ENCODE measurements around the gene EFCAB8.
"Not testable (repeated sequence)": the region's sequence is repeated elsewhere in the genome, so short reads cannot be mapped to it uniquely, and the experiment has no call there.

EFCAB8 gene

GRCh38 chr20:32914031-32914430 lies 55.3 kb downstream of the EFCAB8 start:
- no peak for DNase-seq

GRCh38 chr20:32917191-32917950 lies 58.6 kb downstream of the EFCAB8 start:
- DNase-seq = no peak

DNA sequence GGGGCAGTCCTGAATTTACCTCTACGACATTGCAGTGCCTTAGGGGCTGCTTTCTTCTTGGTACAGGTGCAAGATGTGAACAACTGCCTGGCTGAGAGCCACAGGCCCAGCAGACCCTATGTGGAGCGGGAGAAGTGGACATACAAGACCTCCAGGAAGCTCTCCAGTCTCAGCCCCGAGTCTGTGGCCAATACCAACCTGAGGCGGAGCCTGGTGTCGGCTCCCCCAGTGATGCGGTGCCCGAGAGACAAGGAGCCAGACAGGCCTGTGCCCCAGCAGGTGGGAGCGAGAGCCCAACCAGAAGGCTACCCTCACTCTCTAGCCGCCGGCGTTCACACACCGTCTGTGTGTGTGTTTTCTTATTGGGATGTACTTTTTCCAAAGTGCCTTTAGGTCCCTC lies 59.6 kb downstream of the EFCAB8 start:
- DNase-seq = no peak

- no peak for DNase-seq
Observed at GRCh38 chr20:32918751-32919150, 60.0 kb downstream of the EFCAB8 start.

DNA sequence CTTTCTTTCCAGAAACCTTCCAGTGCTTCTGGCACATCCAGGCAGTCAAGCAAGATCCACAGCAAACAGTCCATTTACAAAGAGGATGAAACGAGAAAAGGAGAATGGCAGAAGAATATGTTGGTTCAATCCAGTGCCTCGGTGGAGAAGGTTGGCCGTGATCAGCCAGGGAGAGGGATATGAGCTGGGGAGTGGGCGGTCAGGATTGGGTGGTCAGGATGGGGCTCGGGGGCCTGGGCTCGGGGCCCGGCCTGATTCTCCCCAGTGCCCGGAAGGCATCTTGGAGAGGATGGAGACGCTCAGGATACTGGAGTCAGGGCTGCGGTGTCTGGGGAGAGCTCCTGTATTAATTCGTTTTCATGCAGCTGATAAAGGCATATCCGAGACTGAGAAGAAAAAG lies 61.3 kb downstream of the EFCAB8 start:
- DNase-seq = no peak

DNA sequence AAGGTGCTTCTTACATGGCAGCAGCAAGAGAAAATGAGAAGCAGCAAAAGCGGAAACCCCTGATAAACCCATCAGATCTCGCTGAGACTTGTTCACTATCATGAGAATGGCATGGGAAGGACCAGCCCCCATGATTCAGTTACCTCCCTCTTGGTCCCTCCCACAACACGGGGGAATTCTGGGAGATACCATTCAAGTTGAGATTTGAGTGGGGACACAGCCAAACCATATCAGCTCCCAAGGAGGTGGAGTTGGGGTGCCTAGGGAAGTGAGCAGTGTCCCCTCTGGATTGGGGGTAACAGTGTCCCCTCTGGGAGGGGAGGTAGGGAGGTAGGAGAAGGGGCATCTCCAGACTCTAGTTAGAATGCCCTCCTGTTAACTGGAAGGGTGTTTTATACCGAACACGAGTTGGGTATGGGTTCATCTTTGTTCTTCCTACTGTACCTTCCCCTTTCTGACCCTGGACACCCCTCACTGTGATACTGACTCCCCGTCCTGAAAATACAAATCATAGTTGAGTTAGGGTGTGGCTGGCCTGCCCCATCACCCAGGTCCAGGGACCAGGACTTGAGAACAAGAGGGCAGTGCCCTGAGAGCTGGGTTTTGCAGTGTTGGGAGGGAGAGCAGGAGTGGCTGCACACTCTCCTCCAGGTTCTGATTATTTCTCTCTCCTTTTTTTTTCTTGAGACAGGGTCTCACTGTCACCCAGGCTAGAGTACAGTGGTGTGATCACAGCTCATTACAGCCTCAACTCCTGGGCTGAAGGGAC lies 62.0 kb downstream of the EFCAB8 start:
- DNase-seq = no peak

DNA sequence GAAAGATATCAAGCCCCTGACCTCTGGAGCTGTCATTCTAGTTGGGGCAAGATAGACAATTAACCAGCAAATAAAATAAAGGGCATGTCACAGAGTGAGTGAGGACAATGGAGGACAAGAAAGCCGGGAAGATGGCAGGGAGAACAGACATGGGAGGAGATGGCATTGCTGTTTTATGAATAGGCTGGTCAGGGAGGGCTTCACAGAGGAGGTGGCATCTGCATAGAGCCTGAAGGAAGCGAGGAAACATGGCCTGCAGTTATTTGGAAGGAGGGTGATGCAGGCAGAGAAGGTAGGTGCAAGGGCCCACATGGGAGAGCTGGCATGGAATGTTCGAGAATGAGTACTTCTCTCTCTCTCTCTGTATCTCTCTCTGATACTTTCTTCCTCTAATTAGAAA lies 63.7 kb downstream of the EFCAB8 start:
- no peak for DNase-seq

DNA sequence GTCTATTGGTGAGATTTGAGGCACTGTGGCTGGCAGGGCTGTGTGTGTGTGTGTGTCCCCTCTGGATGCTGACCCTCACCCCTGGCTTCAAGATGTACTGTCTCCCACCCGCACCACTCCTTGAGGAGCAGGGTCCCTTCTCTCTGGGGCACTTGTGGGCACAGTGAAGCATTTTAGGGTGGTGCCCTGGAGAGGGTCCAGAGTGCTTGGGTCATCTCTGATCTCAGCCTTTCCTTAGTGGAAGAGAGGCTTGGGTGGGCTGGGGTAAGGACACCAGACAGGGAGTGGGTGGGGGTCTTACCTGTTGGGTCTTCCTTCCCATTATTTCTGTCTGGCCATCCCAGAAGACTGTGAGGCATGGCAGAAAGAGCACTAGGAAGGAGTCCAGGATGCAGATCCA lies 66.1 kb downstream of the EFCAB8 start:
- no peak for DNase-seq

- DNase-seq = no peak
Observed at GRCh38 chr20:32925481-32926196, 66.9 kb downstream of the EFCAB8 start.

DNA sequence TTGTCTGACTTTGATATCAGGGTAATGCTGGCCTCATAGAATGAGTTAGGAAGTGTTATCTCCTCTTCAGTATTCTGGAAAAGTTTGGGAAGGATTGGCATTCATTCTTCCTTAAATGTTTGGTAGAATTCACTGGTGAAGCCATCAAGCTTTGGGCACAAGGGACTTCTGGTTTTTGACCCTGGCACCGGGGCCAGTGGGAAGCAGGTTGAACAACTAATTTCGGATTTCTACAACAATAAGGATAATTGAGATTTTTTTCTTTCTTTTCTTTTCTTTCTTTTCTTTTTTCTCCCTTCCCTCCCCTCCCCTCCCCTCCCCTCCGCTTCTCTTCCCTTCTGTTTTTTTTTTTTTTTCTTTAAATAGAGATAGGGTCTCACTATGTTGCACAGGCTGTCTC lies 70.4 kb downstream of the EFCAB8 start:
- no peak for DNase-seq

DNA sequence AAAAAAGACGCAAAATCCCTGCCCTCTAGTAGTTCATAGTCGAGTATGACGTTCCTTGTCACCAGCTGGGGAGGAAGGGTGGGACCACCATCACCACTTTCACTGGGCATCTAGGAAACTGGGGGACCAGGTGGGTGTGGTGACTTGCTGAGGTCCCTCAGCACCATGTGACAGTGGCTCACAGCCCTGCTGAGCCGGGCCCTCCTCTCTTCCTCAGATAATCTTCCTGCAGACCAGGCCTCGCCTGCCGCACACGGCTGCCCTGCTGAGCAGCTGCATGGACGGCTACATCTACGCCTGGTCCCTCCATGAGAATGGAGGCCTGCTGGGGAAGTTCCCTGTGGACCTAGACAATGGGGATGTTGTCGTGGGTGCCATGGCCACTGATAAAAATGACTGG lies 71.5 kb downstream of the EFCAB8 start:
- DNase-seq = no peak

GRCh38 chr20:32930701-32931100 lies 72.0 kb downstream of the EFCAB8 start:
- no peak for DNase-seq

- DNase-seq = no peak
Observed at GRCh38 chr20:32934580-32934979, 75.9 kb downstream of the EFCAB8 start.

GRCh38 chr20:32941155-32941885 lies 82.6 kb downstream of the EFCAB8 start:
- no peak for DNase-seq

DNA sequence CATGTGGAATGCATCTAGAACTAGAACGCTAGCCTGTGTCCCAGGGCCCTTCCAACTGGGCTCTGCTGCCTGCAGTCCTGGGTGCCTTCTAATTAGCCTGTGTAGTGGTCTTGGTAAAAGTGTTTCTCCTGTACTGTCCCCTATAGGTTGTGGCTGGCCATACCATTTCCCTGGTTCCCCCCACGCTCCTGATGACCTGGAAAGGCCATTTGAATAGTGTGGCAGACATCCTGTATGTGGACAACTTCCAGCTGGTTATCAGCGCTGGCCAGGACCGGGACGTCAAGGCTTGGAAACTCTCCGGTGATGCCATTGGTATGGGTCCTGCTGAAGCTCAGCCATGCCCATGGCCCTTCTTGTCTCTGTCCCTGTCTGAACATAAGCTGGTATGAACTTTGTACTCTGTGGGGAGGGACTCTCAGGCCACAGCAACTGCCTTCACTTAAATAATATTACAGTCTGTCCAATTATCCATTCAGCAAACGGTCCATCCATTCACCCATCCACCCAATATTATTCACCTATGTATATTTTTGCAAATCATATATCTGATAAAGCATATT lies 84.8 kb downstream of the EFCAB8 start:
- DNase-seq = no peak

DNA sequence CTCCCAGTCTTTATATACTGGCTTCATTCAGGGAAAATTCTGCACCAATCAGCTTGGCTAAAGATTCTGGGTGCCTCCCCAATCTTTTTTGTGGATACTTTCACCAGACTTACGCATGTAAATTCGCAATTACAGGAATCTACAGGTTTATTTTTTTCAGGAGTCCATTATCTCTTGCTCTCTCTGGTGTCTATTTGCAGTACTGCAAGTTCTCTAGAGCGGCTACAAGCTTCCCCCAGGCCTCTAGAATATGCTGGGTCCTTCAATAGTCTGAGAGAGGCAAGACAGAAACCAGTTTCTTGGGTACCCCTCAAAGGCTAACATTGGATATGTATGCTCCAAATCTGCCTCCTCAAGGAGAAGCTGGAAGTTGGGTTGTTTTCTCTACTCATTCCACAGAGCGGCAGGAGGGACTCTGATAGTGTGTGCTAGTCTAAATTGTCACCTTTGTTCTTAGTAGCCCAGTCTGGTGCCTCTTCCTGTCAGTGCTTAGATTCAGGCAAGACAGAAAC lies 87.0 kb downstream of the EFCAB8 start:
- peak; percentile 15 for DNase-seq

DNA sequence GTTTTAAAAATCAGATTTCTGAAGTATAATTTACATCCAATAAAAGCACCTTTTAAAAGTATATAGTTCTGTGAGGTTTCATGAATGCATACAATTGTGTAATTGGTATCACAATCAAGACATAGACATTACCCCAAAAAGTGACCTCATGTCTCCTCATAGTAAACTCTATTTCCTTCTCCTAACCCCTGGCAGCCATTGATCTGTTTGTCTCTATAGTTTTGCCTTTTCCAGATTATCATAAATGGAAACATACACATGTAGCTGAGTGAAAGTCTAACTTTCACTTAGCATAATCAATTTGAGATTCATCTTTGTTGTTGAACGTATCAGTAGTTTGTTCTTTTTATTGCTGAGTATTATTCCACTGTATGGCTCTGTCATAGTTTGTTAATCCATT lies 87.9 kb downstream of the EFCAB8 start:
- DNase-seq = no peak

DNA sequence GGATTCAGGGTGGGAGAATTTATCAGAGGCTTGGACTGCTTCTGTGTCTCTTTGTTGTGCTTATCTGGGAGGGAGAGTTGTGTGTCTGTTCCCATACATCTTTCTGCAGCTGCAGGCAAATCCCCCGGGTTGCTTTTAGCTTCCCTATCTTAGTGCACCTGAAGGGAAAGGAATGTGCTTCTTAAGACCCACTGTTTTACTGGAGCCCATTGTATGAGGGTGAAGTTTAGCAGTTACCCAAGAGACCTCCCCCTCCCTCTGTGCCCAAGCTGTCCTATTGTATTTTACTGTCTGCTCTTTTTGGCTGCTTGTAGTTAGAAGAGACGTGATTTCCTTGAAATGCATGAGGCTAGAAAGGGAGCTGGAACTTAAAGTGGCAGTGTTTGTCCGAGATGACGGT lies 91.8 kb downstream of the EFCAB8 start:
- not testable (repeated sequence) for DNase-seq

- DNase-seq = no peak
Observed at GRCh38 chr20:32957459-32957858, 98.7 kb downstream of the EFCAB8 start.

- DNase-seq = no peak
Observed at GRCh38 chr20:32958574-32958973, 99.9 kb downstream of the EFCAB8 start.

DNA sequence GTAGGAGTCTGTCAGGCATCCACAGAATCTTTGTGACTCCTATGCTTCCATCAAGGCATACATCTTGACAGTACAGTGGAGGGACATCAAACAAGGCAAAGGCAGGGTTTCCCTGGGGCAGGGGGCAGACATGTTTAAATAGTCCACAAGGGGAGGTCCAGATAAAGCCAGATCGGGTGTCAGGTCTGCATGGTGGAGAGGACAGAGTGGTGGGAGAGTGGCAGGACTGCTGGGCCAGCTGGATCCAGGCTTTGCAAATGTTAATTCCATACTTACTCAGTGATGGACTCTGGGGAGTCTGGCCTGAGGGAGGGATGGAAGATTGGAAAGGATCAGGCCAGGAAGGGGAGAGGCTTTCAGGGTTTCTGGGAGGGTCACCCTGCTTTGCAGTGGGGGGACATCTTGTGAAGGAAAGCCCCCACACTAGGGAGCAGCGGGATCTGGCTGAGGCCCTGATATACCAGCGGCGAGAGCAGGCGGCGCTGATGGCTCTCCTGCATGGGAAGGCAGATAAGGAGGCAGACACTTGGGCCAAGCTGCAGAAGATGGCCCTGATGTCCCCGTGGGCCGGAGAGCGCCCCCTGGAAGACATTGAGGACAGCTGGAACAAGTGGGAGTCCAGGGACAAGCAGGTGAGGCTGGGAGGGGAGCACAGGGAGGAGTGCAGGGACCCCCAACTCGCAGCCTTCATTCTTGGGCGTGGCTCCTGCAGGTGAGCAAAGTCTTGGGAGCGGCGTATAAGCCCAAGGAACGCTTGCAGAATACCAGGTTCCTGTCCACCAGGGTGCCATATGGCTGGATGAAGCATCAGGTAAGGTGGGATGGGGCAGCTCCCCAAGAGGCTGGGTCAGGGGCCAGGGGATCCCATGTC lies 100.9 kb downstream of the EFCAB8 start:
- no peak for DNase-seq

DNA sequence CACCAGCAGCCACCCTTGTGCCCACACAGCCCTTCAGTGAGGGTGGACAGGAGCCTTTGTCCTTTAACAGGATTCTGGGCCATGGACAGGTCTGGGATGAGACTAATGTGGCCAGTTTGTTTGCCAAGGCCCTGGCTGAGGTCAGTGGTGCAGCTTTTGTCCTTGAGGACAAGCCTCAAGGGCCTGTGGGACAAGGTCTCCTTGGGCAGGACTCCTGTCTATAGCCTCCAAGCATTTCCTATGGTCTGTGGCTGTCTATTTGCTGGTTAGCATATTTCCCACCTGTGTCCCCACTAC lies 101.4 kb downstream of the EFCAB8 start:
- no peak for DNase-seq
